Stomach (tissue), 4 donors: ENCODE results near the gene UBAC2.

ENCODE experiments used
- CTCF ChIP-seq, 7 experiments: fragments of 450-650 bp in 4 of 7; fragments of 200-600 bp in 3 of 7; sonication (generic) in 3 of 7; IDR thresholded peaks; one replicate each; pipeline ENCODE4 v1.5.1; 2016 to 2019; ENCODE audit warnings: antibody characterized with exemption in 7 of 7, control low read depth in 2 of 7, mild to moderate bottlenecking in 1 of 7
- POLR2A ChIP-seq, 4 donors: fragments of 450-650 bp; IDR thresholded peaks; one replicate each; pipeline ENCODE4 v1.6.1; 2016; ENCODE audit warnings: antibody characterized with exemption in 4 of 4, control low read depth in 2 of 4, mild to moderate bottlenecking in 1 of 4, moderate library complexity in 1 of 4

DNA sequence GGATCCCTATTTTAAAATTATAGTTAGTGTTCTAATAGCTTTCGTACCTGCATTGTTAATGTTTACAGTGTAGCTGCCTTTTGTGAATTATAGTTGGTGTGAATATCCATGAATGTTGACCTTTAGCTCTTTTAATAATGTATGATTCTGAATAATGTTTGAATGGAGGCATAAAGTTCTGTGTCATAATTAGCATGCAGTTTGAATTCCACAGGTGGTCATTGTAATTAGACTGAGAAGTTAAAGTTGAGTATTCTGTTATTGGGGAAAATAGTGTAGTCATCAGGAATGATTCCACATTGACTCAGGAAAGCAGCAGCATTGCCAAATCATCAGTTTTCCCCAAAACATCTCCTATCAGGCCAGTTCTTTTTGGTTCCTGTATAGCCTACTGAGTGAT lies 45.4 kb downstream of the UBAC2 start:
- TF ChIP-seq CTCF (IDR thresholded peaks at IDR 0.05) = no peak
- TF ChIP-seq POLR2A (IDR thresholded peaks at IDR 0.05) = no peak
